ENCODE data around the gene SNRPB. TPM values are rescaled to one million over a fixed set of nuclear protein-coding genes. Genes with fewer than 3 reads are reported as not detected.

The SNRPB gene
- total RNA-seq, 1 experiment from 2014 or later, result 539 TPM

GRCh38 chr20:2431185-2431584 lies 39.4 kb downstream of the SNRPB start (continued):
- TF ChIP-seq, protein P1, sequence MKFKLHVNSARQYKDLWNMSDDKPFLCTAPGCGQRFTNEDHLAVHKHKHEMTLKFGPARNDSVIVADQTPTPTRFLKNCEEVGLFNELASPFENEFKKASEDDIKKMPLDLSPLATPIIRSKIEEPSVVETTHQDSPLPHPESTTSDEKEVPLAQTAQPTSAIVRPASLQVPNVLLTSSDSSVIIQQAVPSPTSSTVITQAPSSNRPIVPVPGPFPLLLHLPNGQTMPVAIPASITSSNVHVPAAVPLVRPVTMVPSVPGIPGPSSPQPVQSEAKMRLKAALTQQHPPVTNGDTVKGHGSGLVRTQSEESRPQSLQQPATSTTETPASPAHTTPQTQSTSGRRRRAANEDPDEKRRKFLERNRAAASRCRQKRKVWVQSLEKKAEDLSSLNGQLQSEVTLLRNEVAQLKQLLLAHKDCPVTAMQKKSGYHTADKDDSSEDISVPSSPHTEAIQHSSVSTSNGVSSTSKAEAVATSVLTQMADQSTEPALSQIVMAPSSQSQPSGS (CRISPR knock-in tag; IDR thresholded peaks at IDR 0.05; ENCODE audit: borderline replicate concordance, low read depth), result no peak
- no peak for TF ChIP-seq STAT6 (CRISPR knock-in tag; conservative IDR thresholded peaks at IDR 0.05; ENCODE audit: low read depth)
- no peak for TF ChIP-seq FOXK1 (CRISPR knock-in tag; IDR thresholded peaks at IDR 0.05)

- no peaks in the 10 kb centered on the region for H3K9me3 Mint-ChIP-seq
- no peaks in the 10 kb centered on the region for H3K27me3 Mint-ChIP-seq (ENCODE audit: low read depth)
- H3K27ac Mint-ChIP-seq, result no peak overlapping the region
- no peak for ATAC-seq
- ChIA-PET POLR2A (no interaction called here), CTCF (interaction anchor here (0.8 kb wide), 1 partner anchor 223 kb away, joined by 4 read pairs; no protein-coding TSS in a partner anchor)
- H3K4me3 Mint-ChIP-seq, result no peak overlapping the region
- H3K4me1 Mint-ChIP-seq, result no peaks in the 10 kb centered on the region
- H3K36me3 Mint-ChIP-seq, result no peaks in the 10 kb centered on the region
- no peak for DNase-seq (ENCODE audit: low spot score)
- TF ChIP-seq ZNF219 (CRISPR knock-in tag; IDR thresholded peaks at IDR 0.05; ENCODE audit: borderline replicate concordance) (no peak), PRRX2 (CRISPR knock-in tag; IDR thresholded peaks at IDR 0.05) (no peak), HMGA2 (CRISPR knock-in tag; IDR thresholded peaks at IDR 0.05) (no peak), FOXK1 (CRISPR knock-in tag; IDR thresholded peaks at IDR 0.05) (no peak), ZNF425 (CRISPR knock-in tag; conservative IDR thresholded peaks at IDR 0.05) (no peak), MXD4 (CRISPR knock-in tag; IDR thresholded peaks at IDR 0.05; ENCODE audit: borderline replicate concordance) (no peak), ZNF416 (CRISPR knock-in tag; IDR thresholded peaks at IDR 0.05) (no peak), ATF6 (CRISPR knock-in tag; IDR thresholded peaks at IDR 0.05) (no peak), AR (CRISPR knock-in tag; IDR thresholded peaks at IDR 0.05) (no peak), CREM (CRISPR knock-in tag; IDR thresholded peaks at IDR 0.05) (no peak), SOX15 (CRISPR knock-in tag; IDR thresholded peaks at IDR 0.05) (no peak), CTCF (IDR thresholded peaks at IDR 0.05) (no peak)
- TF ChIP-seq, protein P2, sequence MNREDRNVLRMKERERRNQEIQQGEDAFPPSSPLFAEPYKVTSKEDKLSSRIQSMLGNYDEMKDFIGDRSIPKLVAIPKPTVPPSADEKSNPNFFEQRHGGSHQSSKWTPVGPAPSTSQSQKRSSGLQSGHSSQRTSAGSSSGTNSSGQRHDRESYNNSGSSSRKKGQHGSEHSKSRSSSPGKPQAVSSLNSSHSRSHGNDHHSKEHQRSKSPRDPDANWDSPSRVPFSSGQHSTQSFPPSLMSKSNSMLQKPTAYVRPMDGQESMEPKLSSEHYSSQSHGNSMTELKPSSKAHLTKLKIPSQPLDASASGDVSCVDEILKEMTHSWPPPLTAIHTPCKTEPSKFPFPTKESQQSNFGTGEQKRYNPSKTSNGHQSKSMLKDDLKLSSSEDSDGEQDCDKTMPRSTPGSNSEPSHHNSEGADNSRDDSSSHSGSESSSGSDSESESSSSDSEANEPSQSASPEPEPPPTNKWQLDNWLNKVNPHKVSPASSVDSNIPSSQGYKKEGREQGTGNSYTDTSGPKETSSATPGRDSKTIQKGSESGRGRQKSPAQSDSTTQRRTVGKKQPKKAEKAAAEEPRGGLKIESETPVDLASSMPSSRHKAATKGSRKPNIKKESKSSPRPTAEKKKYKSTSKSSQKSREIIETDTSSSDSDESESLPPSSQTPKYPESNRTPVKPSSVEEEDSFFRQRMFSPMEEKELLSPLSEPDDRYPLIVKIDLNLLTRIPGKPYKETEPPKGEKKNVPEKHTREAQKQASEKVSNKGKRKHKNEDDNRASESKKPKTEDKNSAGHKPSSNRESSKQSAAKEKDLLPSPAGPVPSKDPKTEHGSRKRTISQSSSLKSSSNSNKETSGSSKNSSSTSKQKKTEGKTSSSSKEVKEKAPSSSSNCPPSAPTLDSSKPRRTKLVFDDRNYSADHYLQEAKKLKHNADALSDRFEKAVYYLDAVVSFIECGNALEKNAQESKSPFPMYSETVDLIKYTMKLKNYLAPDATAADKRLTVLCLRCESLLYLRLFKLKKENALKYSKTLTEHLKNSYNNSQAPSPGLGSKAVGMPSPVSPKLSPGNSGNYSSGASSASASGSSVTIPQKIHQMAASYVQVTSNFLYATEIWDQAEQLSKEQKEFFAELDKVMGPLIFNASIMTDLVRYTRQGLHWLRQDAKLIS (CRISPR knock-in tag; IDR thresholded peaks at IDR 0.05; ENCODE audit: borderline replicate concordance), result no peak
- TF ChIP-seq, protein P3, sequence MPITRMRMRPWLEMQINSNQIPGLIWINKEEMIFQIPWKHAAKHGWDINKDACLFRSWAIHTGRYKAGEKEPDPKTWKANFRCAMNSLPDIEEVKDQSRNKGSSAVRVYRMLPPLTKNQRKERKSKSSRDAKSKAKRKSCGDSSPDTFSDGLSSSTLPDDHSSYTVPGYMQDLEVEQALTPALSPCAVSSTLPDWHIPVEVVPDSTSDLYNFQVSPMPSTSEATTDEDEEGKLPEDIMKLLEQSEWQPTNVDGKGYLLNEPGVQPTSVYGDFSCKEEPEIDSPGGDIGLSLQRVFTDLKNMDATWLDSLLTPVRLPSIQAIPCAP (CRISPR knock-in tag; IDR thresholded peaks at IDR 0.05), result no peak
These were observed 40.1 kb downstream of the SNRPB start for GRCh38 chr20:2430538-2430937.
